Posterior cingulate gyrus (tissue), 11 donors: ENCODE results near the gene FUBP3.

Experiments used
- DNase-seq, 10 donors: peaks; one replicate each; pipeline versions ENCODE4 v3.0.0 to v3.0.0-alpha.2; 2020 to 2021; ENCODE audit warnings: mixed read lengths in 3 of 10
- intact Hi-C: fragments of 100-400 bp; cut with DNase I; formaldehyde crosslinking; loops from one replicate; pipeline ENCODE4 v1.15.1; 2023

FUBP3 gene, protein sequence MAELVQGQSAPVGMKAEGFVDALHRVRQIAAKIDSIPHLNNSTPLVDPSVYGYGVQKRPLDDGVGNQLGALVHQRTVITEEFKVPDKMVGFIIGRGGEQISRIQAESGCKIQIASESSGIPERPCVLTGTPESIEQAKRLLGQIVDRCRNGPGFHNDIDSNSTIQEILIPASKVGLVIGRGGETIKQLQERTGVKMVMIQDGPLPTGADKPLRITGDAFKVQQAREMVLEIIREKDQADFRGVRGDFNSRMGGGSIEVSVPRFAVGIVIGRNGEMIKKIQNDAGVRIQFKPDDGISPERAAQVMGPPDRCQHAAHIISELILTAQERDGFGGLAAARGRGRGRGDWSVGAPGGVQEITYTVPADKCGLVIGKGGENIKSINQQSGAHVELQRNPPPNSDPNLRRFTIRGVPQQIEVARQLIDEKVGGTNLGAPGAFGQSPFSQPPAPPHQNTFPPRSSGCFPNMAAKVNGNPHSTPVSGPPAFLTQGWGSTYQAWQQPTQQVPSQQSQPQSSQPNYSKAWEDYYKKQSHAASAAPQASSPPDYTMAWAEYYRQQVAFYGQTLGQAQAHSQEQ

DNA sequence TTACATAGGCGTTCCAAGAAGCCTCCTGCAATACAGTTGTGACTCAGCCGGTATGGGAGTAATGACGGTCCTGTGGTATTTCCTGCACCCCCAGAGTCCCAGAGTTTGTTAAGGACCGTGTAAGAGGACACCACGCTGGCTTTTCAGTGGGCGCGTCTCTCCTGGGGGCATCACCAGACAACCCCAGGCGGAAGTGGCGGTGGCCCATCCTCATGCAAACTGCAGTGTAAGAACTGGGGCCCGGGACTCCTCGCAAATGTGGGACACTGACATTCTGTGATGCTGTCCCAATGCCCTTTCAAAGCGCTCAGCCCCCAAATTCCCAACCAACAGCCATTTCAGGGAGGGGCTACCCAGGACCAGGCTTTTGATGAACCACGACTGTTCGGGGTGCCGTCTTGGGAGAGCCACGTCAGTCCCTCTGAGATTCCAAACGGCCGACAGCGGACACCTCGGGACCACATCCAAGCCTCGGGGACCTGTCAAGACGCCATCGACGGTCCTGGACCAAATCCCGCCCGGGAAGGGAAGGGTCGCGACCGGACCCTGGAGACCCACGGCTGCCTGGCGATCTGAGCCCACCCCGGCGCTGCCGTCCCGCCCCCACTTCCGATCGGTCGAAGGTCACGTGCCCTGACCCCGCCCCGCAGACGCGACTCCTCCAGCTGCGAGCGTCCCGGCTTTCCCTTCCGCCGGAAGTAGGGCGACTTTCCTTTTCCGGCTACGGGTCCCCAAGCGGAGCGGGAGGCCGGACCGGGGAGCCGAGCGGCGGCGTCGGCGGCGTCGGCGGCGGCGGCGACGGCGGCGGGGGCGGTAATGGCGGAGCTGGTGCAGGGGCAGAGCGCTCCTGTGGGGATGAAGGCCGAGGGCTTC lies at the start of gene FUBP3:
Gene FUBP3 (plus strand): TSS at position 713 of the 873 bp plus-strand sequence. CDS start 104 bp downstream, at position 817.
- intact Hi-C loops = loop anchor here (10.0 kb wide), 1 partner anchor 104 kb away; no protein-coding TSS in a partner anchor

DNA sequence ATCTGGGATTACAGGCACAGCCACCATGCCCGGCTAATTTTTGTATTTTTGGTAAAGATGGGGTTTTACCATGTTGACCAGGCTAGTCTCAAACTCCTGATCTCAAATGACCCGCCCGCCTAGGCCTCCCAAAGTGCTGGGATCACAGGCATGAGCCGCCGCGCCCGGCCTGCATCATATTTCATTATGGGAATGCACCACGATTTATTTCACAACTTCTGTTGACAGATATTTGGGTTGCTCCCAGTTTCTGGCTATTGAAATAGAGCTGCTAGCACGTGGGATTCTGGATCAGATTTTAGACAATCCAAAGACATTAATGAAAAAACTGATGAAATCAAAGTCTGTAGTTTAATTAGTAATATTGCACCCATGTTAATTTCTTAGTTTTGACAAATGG lies 48.4 kb upstream of the FUBP3 start:
- intact Hi-C loops = no loop called here
- peak in 1 of 10 donors; percentile 61 for DNase-seq

More for the DNA sequence above, at the start of gene FUBP3:
- DNase-seq = peak; percentile 93 to 99 (median 97)

DNA sequence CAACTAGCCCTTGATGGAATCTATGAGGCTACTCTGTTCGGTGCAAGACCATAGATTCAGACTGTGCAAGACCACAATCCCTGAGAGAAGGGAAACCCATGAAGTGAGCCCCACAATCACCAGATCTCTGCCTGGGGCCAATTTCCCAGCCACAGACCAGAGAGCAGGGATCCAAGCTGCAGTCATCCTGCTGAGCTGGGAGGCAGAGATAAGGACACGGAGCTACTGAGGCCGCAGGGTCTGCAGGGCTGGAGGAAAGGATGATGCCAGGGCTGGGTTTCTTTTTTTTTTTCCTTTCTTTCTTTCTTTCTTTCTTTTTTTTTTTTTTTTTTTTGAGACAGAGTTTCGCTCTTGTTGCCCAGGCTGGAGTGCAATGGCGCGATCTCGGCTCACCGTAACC lies 47.7 kb upstream of the FUBP3 start:
- no peak for DNase-seq
- intact Hi-C loops = no loop called here

DNA sequence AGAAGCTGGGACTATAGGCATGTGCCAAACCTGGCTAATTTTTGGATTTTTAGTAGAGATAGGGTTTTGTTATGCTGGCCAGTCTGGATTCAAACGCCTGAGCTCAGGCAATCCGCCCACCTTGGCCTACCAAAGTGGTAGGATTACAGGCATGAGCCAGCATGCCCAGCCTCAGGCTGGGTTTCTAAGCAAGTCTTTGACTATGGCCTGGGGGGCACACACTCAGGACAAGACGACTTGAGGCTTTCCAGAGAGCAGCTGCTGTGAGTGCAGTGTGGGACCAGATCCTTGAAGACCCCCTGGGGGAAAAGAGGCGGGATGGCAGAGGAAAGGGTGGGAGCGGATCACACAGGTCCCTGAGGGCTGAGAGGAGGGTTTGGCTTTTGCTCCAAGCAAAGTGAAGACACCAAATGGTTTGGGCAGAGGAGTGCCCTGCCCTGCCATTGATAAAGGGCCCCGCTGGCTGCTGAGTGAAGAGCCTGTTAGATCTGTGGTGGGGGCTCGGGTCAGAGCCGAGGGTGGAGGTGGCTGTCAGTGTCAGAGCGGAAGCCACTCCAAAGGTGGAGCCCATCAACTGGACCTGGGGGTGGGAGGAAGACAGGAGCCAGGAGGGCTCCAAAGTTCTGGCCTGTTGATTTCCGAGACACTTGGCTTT lies 46.8 kb upstream of the FUBP3 start:
- intact Hi-C loops = no loop called here
- no peak for DNase-seq

DNA sequence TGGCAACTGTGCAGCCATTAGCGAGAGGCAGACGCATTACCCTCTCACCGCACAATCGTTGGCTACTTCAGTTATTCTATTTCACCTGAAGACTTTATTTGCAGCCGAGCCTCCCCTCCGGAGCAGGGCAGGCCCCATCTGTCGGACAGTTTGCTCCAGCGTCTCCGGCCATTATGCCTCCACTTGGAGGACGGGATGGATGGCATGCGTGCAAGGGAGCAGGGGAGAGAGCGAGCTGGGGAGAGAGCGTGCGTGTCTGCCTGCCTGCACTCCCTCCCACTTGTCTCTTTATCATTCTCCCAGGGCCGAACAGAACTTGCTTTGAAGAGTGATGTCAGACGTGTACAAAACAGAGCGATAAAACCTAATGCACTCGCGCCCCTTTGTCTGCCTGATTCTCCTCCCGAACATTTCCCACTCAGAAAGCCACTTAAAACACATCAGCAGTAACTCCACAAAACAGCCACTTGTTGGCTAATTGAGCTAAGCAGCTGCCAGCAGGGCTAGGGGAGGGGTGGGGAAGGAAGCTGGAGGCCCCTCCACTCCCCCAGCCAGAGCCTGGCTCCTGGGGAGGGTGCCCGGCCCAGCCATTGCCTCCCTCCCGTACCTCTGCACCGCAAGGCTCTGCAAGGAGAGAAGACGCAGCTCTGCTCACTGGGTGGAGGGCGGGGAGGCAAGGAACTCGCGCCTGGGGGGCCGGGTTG lies 43.4 kb upstream of the FUBP3 start:
- peak in 4 of 10 donors; percentile 11 to 88 (median 36) for DNase-seq
- intact Hi-C loops = no loop called here

DNA sequence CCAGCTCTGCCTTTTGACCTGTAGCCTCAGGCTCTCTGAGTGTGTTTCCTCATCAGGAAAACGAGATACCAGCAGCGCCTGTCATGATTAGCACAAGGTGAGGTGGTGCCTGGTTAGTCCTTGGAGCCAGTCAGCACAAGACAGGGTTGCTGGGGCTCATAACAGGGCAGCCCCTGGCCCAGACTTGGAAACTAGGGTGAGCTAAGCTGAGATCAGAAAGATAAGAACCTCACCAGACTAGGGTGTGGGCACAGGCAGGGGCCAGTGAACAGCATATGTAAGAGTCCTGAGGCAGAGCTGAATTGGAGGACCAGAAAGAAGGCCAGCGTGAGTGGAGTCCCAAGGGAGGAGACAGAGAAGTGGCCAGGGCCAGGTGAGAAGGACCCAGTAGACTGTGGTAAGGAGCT lies 42.7 kb upstream of the FUBP3 start:
- intact Hi-C loops = no loop called here
- no peak for DNase-seq

DNA sequence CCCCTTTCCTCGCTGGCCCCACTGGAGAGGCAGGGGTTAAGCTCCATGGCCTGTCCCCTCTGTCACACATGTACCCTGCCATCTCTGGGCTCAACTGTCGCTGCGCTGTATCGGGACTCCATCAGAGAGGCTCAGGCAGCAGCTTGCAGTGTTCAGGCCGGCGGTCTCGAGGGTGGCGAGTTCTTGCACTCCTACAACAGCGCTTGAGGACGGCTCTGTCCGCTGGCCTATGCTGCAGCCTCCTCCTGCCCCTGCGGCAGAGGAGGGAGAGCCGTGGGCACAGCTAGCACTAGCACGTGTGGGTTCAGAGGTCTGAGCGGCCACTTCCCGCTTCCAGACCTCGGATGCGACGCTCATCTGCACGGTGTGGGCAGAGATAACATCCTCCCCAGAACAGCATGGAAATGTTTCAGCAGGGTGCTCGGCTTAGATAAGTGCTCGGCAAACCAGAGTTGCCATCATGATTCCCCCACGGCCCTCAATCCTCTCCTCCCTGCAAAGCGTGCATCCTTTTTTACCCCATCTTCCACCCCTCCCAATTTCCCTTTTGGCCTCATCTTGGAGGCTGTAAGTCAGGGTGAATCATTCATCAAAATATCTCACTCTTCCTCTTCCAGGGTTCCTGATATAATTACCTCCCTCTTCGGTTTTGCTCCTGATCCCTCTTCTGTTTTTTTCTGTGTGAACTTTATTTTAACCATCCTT lies 41.9 kb upstream of the FUBP3 start:
- intact Hi-C loops = no loop called here
- peak in 1 of 10 donors; percentile 2 for DNase-seq

DNA sequence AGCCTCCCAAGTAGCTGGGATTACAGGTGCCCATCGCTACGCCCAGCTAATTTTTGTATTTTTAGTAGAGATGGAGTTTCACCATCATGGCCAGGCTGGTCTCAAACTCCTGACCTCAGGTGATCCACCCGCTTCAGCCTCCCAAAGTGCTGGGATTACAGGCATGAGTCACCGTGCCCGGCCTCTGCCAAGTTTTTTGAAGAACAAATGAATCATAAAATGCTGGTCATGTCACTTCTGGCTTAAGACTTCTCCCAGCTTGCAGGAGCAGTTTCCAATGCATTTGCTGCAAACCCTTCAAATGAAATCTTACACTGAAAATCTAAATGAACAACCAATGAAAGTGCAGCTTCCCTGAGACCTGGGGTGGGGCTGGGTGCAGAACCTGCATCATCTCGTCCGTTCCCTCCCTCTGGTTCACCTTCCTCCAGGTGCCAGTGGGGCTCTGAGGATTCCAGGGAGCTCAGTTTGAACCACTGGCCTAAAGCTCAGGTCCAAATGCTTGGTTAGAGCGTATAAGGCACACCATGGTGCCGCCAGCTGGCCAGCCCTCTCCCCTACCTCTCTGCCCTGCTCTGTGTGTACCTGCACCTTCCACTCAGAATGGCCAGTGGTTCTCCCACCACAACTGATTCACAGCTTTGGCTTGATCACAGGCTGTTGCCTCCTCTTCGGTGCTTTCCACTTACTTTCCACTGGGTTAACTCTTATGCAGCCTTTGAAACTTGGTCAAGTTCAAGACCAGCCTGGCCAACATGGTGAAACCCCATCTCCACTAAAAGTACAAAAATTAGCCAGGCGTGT lies 39.8 kb upstream of the FUBP3 start:
- intact Hi-C loops = no loop called here
- peak in 4 of 10 donors; percentile 22 to 89 (median 26) for DNase-seq

DNA sequence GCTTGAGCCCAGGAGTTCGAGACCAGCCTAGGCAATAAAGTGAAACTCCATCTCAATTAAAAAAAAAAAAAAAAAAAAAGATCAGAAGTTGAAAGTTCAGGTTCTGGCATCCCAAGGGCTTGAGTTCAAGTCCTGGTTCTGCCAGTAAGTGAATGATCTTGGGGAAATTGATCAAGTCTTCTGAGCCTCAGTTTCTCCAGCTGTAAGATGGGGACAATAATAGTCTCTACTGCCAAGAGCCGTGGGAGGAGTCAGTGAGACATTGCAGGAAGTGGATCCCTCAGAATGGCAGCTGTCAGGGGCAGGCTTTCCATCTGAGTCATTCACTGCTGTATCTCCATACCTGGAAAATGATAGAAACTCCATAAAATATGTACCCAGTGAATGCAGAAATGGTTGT lies 37.8 kb upstream of the FUBP3 start:
- no peak for DNase-seq
- intact Hi-C loops = no loop called here

DNA sequence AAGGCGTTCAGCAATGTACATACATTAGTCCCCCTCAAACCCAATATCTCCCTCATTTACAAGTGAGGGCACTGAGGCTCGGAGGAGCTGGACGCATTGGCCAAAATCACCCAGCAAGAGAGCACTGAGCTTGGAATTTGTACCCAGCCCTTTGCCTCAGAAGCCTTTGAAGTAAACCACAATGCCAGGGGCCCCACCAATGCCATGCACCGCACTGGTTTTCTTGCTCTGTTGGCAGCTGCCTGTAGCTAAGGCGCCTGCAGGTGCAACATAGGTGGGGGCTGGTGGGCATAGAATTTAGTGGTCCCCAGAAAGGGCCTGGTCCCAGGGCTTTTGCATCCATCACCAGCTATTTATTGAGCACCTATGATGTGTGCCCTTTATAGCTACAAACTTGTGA lies 37.3 kb upstream of the FUBP3 start:
- no peak for DNase-seq
- intact Hi-C loops = no loop called here

DNA sequence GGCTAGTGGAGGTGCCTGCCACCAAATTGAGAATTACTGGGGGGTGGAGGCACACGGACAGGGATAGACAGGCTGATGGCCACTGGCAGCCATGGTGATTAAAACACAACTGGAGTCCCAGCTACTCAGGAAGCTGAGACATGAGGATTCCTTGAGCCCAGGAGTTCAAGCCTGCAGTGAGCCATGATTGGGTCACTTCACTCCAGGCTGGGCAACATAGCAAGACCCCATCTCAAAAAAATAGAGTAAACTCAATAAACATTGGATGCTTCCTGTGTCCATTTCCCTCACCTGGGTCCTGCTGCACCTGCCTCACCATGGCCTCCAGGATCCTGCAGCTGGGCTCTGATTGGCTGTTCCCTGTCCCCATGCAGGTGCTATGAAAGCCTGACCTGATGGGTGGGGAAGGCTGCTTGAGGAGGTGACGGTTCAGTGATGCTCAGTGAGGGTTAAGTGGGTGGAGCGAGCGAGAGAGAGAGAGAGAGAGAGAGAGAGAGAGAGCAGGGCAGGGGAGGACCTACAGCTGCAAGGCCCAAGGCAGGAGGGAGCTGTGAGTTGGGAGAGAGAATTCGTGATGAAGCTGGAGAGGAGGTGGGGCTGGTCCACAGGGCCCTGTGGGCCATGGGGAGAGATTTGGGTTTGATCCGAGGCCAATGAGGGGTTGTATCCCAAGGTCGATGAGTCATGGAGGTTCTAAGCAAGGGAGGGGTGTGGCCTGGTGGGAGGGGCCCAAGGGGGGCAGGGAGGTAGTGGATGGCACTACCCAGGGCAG lies 36.7 kb upstream of the FUBP3 start:
- no peak for DNase-seq
- intact Hi-C loops = no loop called here

DNA sequence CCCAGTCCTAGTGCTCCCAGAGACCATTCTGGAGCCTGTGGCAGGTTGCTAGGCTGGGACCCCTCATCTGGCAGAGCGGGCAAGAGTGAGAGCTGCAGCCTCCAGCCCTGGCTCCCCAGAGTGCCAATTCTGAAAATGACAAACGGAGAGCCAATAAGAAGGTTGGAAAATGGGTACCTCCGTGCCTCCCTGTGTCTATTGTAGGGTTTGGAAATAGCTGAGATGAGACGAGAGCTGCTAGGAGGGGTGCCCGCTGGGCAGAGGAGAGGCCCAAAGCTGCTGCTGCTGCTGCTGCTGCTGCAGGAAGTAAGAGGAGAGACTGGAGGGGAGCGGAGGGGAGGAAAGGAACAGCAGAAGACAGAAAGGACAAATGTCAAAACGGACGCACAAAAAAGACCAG lies 36.0 kb upstream of the FUBP3 start:
- no peak for DNase-seq
- intact Hi-C loops = no loop called here

DNA sequence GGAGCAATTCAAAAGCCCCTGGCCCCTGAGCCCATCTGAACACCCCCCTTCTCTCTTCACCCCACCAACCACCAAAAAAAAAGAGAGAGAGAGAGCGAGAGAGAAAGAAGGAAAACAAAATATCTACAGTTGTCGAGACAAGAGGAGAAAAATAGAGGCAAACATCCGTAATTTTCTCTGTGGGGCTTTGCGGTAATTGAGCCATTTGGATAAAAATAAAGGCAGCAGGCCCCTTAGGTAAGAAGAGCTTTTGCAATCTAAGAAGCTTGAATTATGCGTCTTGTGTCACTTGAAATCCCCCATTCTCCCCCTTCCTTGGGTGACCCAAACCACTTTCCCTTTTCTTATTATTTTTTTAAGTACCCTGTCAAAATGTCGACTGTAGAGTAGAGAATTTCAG lies 35.5 kb upstream of the FUBP3 start:
- intact Hi-C loops = no loop called here

DNA sequence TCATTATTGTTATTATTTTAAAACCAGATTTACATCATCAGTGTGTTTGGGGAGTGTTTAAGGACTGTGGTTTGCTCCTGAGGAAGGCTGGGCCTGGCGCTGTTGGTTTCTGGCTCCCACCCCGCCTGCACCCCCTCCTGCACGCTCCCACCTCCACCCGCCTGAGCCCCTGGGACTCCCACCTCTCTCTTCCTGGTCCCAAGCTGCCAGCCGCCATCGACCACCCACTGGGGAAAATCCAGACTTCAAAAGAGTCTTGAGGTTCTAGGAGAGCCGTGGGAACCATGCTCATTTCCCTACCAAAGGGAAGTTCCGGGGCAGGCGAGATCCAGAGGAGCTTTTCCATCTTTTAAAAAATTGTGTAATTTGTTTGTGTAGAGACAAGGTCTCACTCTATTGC lies 35.0 kb upstream of the FUBP3 start:
- intact Hi-C loops = no loop called here
- no peak for DNase-seq

More for the DNA sequence above, 35.5 kb upstream of the FUBP3 start:
- no peak for DNase-seq

DNA sequence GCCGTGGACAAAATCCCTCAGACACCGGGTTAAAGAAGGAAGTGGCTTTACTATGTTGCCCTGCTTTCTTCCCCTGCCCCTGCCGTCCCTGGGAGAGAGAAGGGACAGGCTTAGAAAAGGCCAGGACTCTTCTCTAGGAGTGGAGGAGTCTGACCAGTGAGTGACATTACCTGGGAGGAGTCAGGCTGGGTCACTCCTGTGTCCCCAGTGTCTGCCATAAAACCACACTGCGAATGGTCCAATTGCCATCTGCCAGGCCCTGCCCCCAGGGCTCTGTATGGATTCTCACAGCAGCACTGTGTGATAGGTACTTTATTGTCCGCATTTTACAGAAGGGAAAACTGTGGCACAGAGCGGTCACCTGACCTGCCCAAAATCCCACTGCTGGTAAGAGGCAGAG lies 31.3 kb upstream of the FUBP3 start:
- intact Hi-C loops = no loop called here
- no peak for DNase-seq

DNA sequence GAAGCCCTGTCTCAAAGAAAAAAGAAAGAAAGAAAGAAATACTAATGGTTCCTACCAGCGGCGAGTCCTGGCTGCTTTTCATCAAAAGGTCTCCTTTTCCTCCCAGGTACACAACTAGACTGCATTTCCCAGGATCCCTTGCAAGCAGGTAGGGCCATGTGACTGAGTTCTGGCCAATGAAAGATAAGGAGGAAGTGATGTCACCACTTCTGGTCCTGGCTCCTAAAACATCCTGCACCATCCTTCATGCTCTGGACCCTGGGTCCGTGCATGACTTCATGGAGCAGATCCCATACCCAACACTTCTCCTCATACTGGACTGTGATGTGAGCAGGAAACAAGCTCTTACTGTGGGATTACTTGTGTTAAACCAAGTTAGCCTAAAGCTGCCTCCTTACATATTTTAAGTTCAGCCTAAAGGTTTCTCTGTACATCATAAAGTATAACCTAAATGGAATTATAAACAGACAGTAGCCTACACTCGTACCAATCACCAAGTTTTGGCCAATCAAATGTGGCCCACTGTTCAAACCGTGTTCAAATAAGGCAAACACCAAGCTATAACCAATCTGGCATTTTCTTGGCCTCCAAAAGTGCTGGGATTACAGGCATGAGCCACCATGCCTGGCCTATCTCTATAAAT lies 30.2 kb upstream of the FUBP3 start:
- no peak for DNase-seq
- intact Hi-C loops = no loop called here

DNA sequence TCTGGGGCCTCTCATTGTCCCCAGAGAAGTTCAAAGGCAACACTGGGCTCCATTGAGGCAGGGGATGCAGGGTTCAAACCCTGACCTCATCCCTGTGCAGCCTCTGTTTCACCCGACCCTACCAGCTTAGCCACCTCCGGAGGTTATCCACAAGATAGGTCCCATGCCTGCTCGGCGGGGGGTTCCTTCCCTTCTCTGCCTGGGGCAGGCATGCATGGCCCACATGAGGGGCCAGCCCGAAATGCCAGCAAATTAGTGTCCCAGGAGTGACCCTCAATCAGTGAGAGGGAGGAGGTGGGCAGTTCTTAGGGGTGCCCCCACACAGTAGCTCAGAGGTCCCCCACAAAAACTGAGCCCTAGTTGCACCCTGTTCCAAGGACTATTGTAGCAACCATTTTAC lies 24.8 kb upstream of the FUBP3 start:
- intact Hi-C loops = no loop called here
- peak in 2 of 10 donors; percentile 41 to 62 for DNase-seq
